CD14-positive monocyte (primary cell): Measurements from ENCODE around the gene CDH22. TPM values are rescaled to one million over a fixed set of nuclear protein-coding genes. Genes with fewer than 3 reads are reported as not detected.

ENCODE experiments used
- DNase-seq, 3 donors: peaks; one replicate each; pipeline ENCODE4 v3.0.0-alpha.2; 2011 to 2022
- H2AFZ ChIP-seq: 2 replicates; pipeline ENCODE4 v1.6.0; 2012; ENCODE audit warnings: mild to moderate bottlenecking, low read depth, low read length, inconsistent platforms; ENCODE audit not compliant: insufficient read depth, poor library complexity, severe bottlenecking
- H3K27ac ChIP-seq, 2 donors: 1 replicate in 1 of 2; 2 replicates in 1 of 2; pipeline ENCODE4 v1.5.1; 2012 to 2013; ENCODE audit warnings: low read length in 2 of 2, control low read depth in 1 of 2, inconsistent platforms in 1 of 2, low read depth in 1 of 2, mild to moderate bottlenecking in 1 of 2
- H3K27me3 ChIP-seq, 2 donors: one replicate each; pipeline versions ENCODE4 v1.6.0 to v1.6.1; 2011 to 2013; ENCODE audit warnings: low read length in 2 of 2; ENCODE audit not compliant: control insufficient read depth in 2 of 2, insufficient read depth in 2 of 2
- H3K36me3 ChIP-seq, 2 donors: replicated peaks in 1 of 2; 1 replicate in 1 of 2; 2 replicates in 1 of 2; pipeline versions ENCODE4 v1.5.1 to v1.6.1; 2012 to 2013; ENCODE audit warnings: low read length in 2 of 2, control low read depth in 1 of 2, inconsistent platforms in 1 of 2, mild to moderate bottlenecking in 1 of 2; ENCODE audit not compliant: insufficient read depth in 2 of 2, control insufficient read depth in 1 of 2
- H3K4me1 ChIP-seq, 2 donors: 1 replicate in 1 of 2; 2 replicates in 1 of 2; pipeline versions ENCODE4 v1.5.1 to v1.6.1; 2012 to 2013; ENCODE audit warnings: low read length in 2 of 2, control low read depth in 1 of 2, inconsistent platforms in 1 of 2, mild to moderate bottlenecking in 1 of 2, moderate library complexity in 1 of 2; ENCODE audit not compliant: insufficient read depth in 2 of 2, control insufficient read depth in 1 of 2
- H3K4me2 ChIP-seq: replicated peaks from 2 replicates; pipeline ENCODE3; 2012; ENCODE audit warnings: low read length, moderate library complexity, mild to moderate bottlenecking; ENCODE audit not compliant: poor library complexity, severe bottlenecking; ENCODE audit errors: extremely low read depth
- H3K4me3 ChIP-seq, 3 experiments: fragments of 200-600 bp in 1 of 3; sonication (generic) in 1 of 3; replicated peaks in 1 of 3; 1 replicate in 2 of 3; 2 replicates in 1 of 3; pipeline ENCODE4 v1.5.1; 2011 to 2013; ENCODE audit warnings: low read length in 3 of 3, mild to moderate bottlenecking in 3 of 3, control low read depth in 2 of 3, low read depth in 2 of 3, inconsistent platforms in 1 of 3, moderate library complexity in 1 of 3
- H3K79me2 ChIP-seq: 2 replicates; pipeline ENCODE4 v1.6.0; 2012; ENCODE audit warnings: mild to moderate bottlenecking, control low read depth, inconsistent platforms, low read length, moderate library complexity; ENCODE audit not compliant: insufficient read depth
- H3K9ac ChIP-seq: 2 replicates; pipeline ENCODE4 v1.6.0; 2017; ENCODE audit warnings: low read length, mild to moderate bottlenecking; ENCODE audit not compliant: insufficient read depth, poor library complexity, severe bottlenecking
- H3K9me3 ChIP-seq, 2 donors: replicated peaks in 1 of 2; 1 replicate in 1 of 2; 2 replicates in 1 of 2; pipeline versions ENCODE4 v1.5.1 to v1.6.1; 2012 to 2013; ENCODE audit warnings: low read length in 2 of 2, control low read depth in 1 of 2; ENCODE audit not compliant: control insufficient read depth in 1 of 2, insufficient read depth in 1 of 2
- H4K20me1 ChIP-seq: 2 replicates; pipeline ENCODE4 v1.6.0; 2012; ENCODE audit warnings: mild to moderate bottlenecking, low read length, control low read depth, moderate library complexity; ENCODE audit not compliant: insufficient read depth
- H3K27ac Mint-ChIP-seq, 7 donors: one replicate each; pipeline ENCODE4 v1.8.0; 2020; ENCODE audit warnings: mild to moderate bottlenecking in 7 of 7, mixed read lengths in 7 of 7, moderate library complexity in 6 of 7, inconsistent platforms in 2 of 7
- H3K27me3 Mint-ChIP-seq, 3 donors: one replicate each; pipeline ENCODE4 v1.8.0; 2021 to 2022; ENCODE audit warnings: low read depth in 3 of 3, mild to moderate bottlenecking in 3 of 3, mixed read lengths in 3 of 3, moderate library complexity in 3 of 3, inconsistent platforms in 1 of 3
- H3K36me3 Mint-ChIP-seq, 2 donors: one replicate each; pipeline ENCODE4 v1.8.0; 2020; ENCODE audit warnings: mixed read lengths in 2 of 2, inconsistent platforms in 1 of 2, mild to moderate bottlenecking in 1 of 2
- H3K4me1 Mint-ChIP-seq: one replicate; pipeline ENCODE4 v1.8.0; 2020; ENCODE audit warnings: mild to moderate bottlenecking, mixed read lengths
- H3K4me3 Mint-ChIP-seq, 2 donors: one replicate each; pipeline ENCODE4 v1.8.0; 2020; ENCODE audit warnings: mild to moderate bottlenecking in 2 of 2, mixed read lengths in 2 of 2, moderate library complexity in 1 of 2
- H3K9me3 Mint-ChIP-seq, 7 donors: one replicate each; pipeline ENCODE4 v1.8.0; 2020 to 2022; ENCODE audit warnings: mixed read lengths in 7 of 7, mild to moderate bottlenecking in 6 of 7, moderate library complexity in 6 of 7, inconsistent platforms in 2 of 7
- WGBS: methylation state at CpG from one replicate; pipeline ENCODE4 v1.1.5; 2013; ENCODE audit warnings: missing lambda C conversion rate; ENCODE audit not compliant: insufficient coverage; 5-methylcytosine and 5-hydroxymethylcytosine counted together
- intact Hi-C, 2 donors: fragments of 100-400 bp; cut with micrococcal nuclease; formaldehyde crosslinking; loops; one replicate each; pipeline versions ENCODE4 v1.15.0 to v1.15.1; 2023
- polyA plus RNA-seq, 3 donors: library from polyadenylated mRNA; depleted of rRNA in 1 of 3; unstranded in 2 of 3; stranded (reverse) in 1 of 3; fragments of 300-500 nt in 2 of 3; fragments of >200 nt in 1 of 3; fragmentation: Illumina TruSeq in 2 of 3; gene quantifications; 1 replicate in 2 of 3; 2 replicates in 1 of 3; pipeline ENCODE4 v1.2.3, GENCODE V29; 2012 to 2021
- TF ChIP-seq, protein P1 (sequence below): fragments of 200-600 bp; IDR thresholded peaks from one replicate; pipeline ENCODE4 v1.8.0; 2022; ENCODE audit warnings: antibody characterized with exemption, mild to moderate bottlenecking

Gene CDH22
- polyA plus RNA-seq, 3 donors, result not detected

DNA sequence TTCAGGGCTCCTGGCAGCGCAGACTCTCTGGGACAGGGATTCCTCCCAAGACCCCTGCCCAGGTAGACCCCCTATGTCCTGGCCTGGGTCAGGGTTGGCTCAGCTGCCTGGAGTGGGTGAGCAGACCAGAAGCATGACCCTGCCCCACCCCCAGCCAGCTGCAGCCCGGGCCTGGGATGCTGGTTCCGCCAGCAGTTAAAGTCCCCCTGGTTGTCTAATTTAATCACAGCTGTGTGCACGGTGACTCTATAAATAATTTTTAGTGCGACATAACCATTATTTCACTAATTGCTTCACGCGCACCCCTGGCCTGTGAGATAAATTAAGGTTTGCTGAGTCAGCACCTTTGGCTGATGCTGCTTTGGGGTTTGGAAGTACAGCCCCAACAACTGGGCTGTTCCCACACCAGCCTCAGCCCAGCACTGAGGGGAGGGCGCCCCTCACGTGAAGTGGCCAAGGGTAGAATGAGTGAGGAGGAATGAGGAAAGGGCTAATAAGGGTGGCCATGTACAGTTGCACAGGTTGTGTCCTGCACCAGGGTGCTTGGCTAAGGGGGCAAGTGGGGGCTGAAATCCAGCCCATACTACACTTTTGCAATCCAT lies 26.1 kb upstream of the CDH22 start:
- H3K27ac ChIP-seq, result no peak overlapping the region
- no peak overlapping the region for H3K4me2 ChIP-seq
- no peaks in the 10 kb centered on the region for H3K4me1 ChIP-seq
- DNase-seq, result no peak
- 42% methylated on average over 2 of the region's 9 CpGs for WGBS
- intact Hi-C loops, result no loop called here
- peak overlapping the region in 1 of 2 donors; percentile 16 for H3K4me3 Mint-ChIP-seq
- no peaks in the 10 kb centered on the region for H3K9me3 ChIP-seq
- peaks cover 0 to 3% of the 10 kb centered on the region in 2 donors for H3K27me3 ChIP-seq
- no peak overlapping the region for H3K9ac ChIP-seq
- peak overlapping the region in 1 of 7 donors; percentile 70 for H3K27ac Mint-ChIP-seq
- peaks cover 0 to 2% (median 0%) of the 10 kb centered on the region in 7 donors for H3K9me3 Mint-ChIP-seq
- TF ChIP-seq, protein P1, sequence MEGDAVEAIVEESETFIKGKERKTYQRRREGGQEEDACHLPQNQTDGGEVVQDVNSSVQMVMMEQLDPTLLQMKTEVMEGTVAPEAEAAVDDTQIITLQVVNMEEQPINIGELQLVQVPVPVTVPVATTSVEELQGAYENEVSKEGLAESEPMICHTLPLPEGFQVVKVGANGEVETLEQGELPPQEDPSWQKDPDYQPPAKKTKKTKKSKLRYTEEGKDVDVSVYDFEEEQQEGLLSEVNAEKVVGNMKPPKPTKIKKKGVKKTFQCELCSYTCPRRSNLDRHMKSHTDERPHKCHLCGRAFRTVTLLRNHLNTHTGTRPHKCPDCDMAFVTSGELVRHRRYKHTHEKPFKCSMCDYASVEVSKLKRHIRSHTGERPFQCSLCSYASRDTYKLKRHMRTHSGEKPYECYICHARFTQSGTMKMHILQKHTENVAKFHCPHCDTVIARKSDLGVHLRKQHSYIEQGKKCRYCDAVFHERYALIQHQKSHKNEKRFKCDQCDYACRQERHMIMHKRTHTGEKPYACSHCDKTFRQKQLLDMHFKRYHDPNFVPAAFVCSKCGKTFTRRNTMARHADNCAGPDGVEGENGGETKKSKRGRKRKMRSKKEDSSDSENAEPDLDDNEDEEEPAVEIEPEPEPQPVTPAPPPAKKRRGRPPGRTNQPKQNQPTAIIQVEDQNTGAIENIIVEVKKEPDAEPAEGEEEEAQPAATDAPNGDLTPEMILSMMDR, result no peak
- H3K4me3 ChIP-seq, result no peak overlapping the region
- no peak overlapping the region for H2AFZ ChIP-seq
- no peaks in the 10 kb centered on the region for H3K79me2 ChIP-seq
- H3K4me1 Mint-ChIP-seq, result no peaks in the 10 kb centered on the region
- H3K27me3 Mint-ChIP-seq, result peaks cover 4 to 12% (median 9%) of the 10 kb centered on the region in 3 donors
- no peaks in the 10 kb centered on the region for H4K20me1 ChIP-seq
- H3K36me3 ChIP-seq, result no peaks in the 10 kb centered on the region
- H3K36me3 Mint-ChIP-seq, result no peaks in the 10 kb centered on the region

DNA sequence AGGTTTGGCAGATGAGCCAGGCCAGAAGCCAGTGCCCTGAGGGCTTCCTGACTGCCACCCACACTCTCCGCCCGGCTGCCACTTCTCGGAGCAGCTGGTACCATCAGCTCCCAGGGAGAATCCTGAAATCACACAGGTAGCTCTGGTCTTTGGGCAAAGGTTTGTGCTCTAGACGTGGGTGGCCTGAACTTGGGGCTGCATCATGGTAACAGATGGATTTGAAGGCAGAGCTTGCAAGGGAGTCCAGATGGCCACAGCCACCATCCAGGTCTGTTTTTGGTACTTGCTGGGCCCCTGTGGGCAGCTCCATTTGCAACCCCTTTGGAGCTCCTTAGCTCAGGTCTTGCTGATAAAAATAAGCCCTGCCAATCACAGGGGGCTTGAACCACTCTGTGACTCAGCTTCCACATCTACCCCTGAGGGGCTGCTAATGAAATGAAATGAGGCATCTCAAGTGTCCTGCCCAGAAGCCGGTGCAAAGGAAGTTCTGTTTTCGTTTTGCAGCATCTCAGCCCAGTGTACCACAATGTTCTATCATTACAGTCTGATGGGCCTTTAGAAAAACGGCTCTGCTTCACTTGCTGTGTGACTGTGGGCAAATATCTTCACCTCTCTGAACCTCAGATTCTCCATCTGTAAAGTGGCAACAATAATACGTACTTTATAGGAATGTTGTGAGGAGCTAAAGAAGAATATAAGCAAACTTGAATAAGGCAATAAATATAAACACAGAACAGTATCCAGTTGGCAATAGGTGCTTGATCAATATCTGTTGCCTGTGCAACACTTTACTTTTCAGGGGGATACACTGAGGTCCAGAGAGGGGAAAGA lies 25.1 kb upstream of the CDH22 start:
- Mint-ChIP-seq H3K27me3 (peaks cover 4 to 9% (median 8%) of the 10 kb centered on the region in 3 donors), H3K9me3 (peaks cover 0 to 2% (median 0%) of the 10 kb centered on the region in 7 donors), H3K4me3 (no peak overlapping the region), H3K27ac (no peak overlapping the region), H3K4me1 (no peaks in the 10 kb centered on the region), H3K36me3 (no peaks in the 10 kb centered on the region)
- TF ChIP-seq, protein P1, result no peak
- 89% methylated on average over 6 of the region's 8 CpGs for WGBS
- H3K27ac ChIP-seq, result no peak overlapping the region
- no peak for DNase-seq
- no peak overlapping the region for H3K4me2 ChIP-seq
- H2AFZ ChIP-seq, result no peak overlapping the region
- no peaks in the 10 kb centered on the region for H3K4me1 ChIP-seq
- intact Hi-C loops, result no loop called here
- no peaks in the 10 kb centered on the region for H3K79me2 ChIP-seq
- H3K9ac ChIP-seq, result no peak overlapping the region
- H3K36me3 ChIP-seq, result no peaks in the 10 kb centered on the region
- no peaks in the 10 kb centered on the region for H4K20me1 ChIP-seq
- H3K9me3 ChIP-seq, result no peaks in the 10 kb centered on the region
- H3K4me3 ChIP-seq, result no peak overlapping the region
- H3K27me3 ChIP-seq, result peaks cover 0 to 3% of the 10 kb centered on the region in 2 donors
